Fibroblast of the aortic adventitia (primary cell): ENCODE results near the gene NFAM1. TPM values are rescaled to one million over a fixed set of nuclear protein-coding genes. Genes with fewer than 3 reads are reported as not detected.
A peak's percentile ranks its signal among the peaks of the same experiment; 100 is the strongest.

ENCODE experiments used
- DNase-seq: peaks from one replicate; pipeline ENCODE4 v3.0.0-alpha.2; 2010; ENCODE audit warnings: low read depth
- H3K4me3 ChIP-seq: 2 replicates; pipeline ENCODE4 v1.5.1; 2011; ENCODE audit warnings: low read depth, mild to moderate bottlenecking, control low read depth, low read length, moderate library complexity
- total RNA-seq: library from RNA; depleted of rRNA; stranded (reverse); fragments of >200 nt; gene quantifications from 2 replicates; pipeline ENCODE4 v1.2.3, GENCODE V29; 2012; ENCODE audit warnings: low replicate concordance
- TF ChIP-seq, protein P1 (sequence below): IDR thresholded peaks from 2 replicates; pipeline ENCODE4 v1.5.1; 2011; ENCODE audit warnings: mild to moderate bottlenecking, low read length, control low read depth, inconsistent platforms; ENCODE audit not compliant: insufficient read depth

Gene NFAM1, protein sequence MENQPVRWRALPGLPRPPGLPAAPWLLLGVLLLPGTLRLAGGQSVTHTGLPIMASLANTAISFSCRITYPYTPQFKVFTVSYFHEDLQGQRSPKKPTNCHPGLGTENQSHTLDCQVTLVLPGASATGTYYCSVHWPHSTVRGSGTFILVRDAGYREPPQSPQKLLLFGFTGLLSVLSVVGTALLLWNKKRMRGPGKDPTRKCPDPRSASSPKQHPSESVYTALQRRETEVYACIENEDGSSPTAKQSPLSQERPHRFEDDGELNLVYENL
- not detected in 2 replicates for total RNA-seq

DNA sequence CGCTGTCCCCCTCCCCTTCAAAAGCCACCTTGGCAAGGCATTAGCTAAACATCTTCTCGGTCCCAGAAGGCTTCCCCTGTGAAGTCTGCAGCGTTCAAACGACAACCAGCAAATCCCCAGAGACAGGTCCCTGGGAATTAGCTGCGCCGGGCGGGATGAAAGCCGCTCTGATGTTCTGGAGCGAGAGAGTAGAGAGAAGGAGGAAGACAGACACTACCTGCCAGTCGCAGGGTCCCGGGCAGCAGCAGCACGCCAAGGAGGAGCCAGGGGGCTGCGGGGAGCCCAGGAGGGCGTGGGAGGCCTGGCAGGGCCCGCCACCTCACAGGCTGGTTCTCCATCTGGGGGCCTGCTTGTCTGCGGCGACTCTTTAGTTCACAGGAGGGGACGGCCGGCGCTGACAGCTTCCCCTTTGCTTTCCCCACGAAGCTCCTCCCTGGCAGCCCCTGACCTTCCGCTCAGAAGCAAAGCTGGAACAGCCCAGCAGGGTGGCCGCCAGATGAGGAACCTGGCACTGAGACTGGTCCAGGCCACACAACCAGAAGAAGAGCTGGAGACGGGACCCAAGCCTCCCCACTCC lies at the start of gene NFAM1:
Gene NFAM1, minus strand, starts transcription at position 384 of the 577 bp plus-strand sequence. Its CDS starts 46 bp downstream, at position 338.
- H3K4me3 ChIP-seq = no peak within 1 kb of the TSS
- TF ChIP-seq, protein P1, sequence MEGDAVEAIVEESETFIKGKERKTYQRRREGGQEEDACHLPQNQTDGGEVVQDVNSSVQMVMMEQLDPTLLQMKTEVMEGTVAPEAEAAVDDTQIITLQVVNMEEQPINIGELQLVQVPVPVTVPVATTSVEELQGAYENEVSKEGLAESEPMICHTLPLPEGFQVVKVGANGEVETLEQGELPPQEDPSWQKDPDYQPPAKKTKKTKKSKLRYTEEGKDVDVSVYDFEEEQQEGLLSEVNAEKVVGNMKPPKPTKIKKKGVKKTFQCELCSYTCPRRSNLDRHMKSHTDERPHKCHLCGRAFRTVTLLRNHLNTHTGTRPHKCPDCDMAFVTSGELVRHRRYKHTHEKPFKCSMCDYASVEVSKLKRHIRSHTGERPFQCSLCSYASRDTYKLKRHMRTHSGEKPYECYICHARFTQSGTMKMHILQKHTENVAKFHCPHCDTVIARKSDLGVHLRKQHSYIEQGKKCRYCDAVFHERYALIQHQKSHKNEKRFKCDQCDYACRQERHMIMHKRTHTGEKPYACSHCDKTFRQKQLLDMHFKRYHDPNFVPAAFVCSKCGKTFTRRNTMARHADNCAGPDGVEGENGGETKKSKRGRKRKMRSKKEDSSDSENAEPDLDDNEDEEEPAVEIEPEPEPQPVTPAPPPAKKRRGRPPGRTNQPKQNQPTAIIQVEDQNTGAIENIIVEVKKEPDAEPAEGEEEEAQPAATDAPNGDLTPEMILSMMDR = no peak
- no peak for DNase-seq

DNA sequence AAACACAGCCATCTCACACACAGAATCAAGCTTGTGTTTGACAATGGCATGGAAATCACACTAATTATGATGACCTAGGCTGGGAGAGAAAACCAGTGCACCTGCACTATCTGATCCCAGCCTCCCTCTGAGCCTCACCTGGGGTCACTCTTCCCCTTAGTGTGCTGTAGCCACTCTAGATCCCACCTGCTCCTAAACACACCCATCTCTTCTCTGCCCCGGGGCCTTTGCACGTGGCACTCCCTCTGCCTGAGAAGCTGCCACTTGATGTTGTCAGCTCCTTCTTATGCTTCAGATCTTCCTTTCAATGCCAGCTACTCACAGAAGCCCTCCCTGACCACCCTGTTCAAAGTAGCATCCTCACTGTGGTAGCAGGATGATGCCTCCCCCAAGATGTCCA lies 42.9 kb upstream of the NFAM1 start:
- TF ChIP-seq, protein P1 = no peak
- no peak overlapping the region for H3K4me3 ChIP-seq
- DNase-seq = no peak

DNA sequence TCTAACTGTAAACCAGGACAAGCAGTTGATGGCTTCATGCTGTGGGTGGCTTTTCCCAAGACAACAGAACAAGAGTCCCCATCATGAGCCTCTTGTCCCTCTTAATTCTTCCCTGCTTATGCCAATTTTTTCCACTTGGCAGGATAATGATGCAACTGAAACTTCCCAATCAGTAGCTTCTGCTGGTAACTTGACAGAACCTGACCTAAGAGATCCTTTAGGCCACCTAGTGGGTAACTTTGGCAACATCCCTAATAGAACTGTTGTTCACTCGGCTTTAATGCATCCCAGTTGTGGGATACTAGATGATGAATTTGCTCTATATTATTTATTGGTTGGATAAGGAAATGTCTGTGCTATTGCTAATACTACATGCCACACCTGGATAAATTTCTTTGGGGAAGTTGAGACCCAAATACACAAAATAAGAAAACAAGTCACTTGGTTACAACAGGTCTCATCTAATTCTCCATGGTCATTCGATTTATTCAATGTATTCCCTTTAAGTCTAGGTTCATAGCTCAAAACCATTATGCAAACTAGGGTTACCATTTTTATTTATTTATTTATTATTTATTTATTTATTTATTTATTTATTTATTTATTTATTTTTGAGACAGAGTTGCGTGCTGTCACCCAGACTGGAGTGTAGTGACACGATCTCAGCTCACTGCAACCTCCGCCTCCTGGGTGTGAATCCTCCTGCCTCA lies 41.4 kb upstream of the NFAM1 start:
- peak; percentile 73 for DNase-seq

DNA sequence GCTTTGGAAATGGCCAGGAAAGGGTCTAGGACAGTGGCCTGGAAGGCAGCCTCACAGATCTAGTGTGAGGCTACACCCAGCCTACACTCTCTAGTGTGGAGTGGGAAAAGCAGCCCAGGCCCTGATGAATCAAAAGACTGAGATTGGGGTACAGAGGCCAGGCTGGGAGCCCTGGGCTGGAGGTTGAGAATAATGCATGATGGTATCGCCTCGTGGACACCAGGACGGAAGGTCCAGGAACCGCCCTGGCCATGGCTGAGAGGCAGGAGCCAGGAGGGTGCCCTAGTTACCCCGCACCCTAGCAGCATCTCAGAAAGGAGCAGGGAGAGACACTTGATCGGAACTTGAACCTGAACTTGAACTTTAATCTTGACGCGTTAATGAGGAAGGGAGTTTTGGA lies 40.5 kb upstream of the NFAM1 start:
- no peak overlapping the region for H3K4me3 ChIP-seq
- DNase-seq = no peak
- TF ChIP-seq, protein P1 = no peak

More for the DNA sequence above, 41.4 kb upstream of the NFAM1 start:
- no peak overlapping the region for H3K4me3 ChIP-seq
- TF ChIP-seq, protein P1 = peak; percentile 75

DNA sequence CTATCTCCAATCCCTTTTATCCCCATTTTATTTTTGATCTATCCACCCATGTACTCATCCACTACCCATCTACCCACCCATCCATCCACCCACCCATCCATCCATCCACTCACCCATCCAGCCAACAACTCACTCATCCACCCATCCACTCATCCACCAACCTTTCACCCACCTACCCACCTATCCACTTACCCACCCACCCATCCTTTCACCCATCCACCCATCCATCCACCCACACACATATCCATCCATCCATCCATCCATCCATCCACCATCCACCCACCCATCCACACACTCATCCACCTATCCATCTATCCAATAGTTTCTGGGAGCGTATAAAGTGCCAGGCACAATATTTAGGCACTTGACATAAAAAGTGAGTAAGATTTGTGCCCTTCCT lies 39.2 kb upstream of the NFAM1 start:
- no peak for DNase-seq
- no peak overlapping the region for H3K4me3 ChIP-seq
- TF ChIP-seq, protein P1 = no peak

DNA sequence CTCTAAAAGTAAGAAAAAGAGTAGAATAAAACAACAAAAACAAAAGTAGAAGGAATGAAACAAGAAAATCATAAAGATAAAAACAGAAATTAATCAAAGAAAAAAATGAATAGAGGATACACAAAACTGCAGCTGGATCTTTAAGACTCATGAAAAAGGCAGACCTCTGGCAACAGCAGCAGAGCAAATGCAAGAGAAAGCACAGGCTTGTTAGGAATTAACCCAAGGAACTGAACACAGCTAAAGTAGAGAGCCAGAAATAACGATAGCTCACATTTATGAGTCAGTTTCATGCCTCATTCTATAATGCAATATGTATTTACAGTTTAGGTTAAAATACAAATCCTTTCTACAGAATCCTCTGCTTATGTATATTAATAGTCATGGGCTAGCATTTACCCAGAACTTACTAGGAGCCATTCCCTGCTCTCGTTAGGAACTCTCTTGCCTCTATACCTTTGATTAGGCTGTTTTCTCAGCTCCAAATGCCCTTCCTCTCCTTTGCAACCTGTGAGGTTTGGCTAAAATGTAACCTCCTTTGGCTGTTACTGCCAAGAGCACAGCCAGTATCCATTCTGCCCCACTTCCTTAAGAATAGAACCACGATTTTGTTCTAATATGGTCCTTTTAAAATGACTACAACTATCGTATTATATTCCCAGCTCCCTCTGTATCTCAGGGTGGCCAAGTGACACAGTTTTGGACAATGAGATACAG lies 38.3 kb upstream of the NFAM1 start:
- DNase-seq = peak; percentile 21
- H3K4me3 ChIP-seq = no peak overlapping the region

More for the DNA sequence above, 38.3 kb upstream of the NFAM1 start:
- TF ChIP-seq, protein P1 = no peak
